A673 (cell line): ENCODE data around the gene SND1.

Experiments used
- EZH2 ChIP-seq: fragments of 200-600 bp; sonication (generic); IDR thresholded peaks from 2 replicates; pipeline ENCODE4 v1.6.1; 2017; ENCODE audit warnings: borderline replicate concordance, low read depth, mild to moderate bottlenecking, mixed read lengths, antibody characterized with exemption, low read length; ENCODE audit not compliant: poor library complexity, severe bottlenecking
- TF ChIP-seq, protein P1 (sequence below): fragments of 300-800, 200-600 bp; sonication (generic); conservative IDR thresholded peaks from 2 replicates; pipeline ENCODE4 v1.5.1; 2017; ENCODE audit warnings: low read depth, mild to moderate bottlenecking, antibody characterized with exemption, low read length, moderate library complexity, mixed read lengths

DNA sequence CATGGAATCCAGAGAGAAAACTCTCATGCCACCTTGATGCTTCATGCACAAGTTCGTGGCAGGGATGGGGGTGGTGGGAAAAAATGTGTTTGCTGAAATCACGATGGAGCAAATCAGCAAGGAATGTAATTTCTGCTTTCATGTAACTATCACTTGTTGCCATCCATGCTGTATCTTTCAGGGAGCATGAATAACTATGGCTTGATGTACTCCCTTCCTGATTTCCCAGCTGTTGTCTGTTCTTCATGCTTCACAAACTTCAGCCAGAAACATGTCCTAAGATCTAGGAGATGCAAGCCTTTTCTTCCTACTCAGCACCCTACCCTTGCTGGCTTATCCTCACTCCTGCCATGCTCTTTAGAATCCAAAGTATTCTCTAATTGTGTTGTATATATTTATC is 315.3 kb downstream of the SND1 start:
- no peak for TF ChIP-seq EZH2
- TF ChIP-seq, protein P1, sequence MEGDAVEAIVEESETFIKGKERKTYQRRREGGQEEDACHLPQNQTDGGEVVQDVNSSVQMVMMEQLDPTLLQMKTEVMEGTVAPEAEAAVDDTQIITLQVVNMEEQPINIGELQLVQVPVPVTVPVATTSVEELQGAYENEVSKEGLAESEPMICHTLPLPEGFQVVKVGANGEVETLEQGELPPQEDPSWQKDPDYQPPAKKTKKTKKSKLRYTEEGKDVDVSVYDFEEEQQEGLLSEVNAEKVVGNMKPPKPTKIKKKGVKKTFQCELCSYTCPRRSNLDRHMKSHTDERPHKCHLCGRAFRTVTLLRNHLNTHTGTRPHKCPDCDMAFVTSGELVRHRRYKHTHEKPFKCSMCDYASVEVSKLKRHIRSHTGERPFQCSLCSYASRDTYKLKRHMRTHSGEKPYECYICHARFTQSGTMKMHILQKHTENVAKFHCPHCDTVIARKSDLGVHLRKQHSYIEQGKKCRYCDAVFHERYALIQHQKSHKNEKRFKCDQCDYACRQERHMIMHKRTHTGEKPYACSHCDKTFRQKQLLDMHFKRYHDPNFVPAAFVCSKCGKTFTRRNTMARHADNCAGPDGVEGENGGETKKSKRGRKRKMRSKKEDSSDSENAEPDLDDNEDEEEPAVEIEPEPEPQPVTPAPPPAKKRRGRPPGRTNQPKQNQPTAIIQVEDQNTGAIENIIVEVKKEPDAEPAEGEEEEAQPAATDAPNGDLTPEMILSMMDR, result no peak
